Measurements from ENCODE around the gene SULT1A2.
A peak's percentile ranks its signal among the peaks of the same experiment; 100 is the strongest.
"Not testable (repeated sequence)": the region's sequence is repeated elsewhere in the genome, so short reads cannot be mapped to it uniquely, and the experiment has no call there.

SULT1A2 gene

DNA sequence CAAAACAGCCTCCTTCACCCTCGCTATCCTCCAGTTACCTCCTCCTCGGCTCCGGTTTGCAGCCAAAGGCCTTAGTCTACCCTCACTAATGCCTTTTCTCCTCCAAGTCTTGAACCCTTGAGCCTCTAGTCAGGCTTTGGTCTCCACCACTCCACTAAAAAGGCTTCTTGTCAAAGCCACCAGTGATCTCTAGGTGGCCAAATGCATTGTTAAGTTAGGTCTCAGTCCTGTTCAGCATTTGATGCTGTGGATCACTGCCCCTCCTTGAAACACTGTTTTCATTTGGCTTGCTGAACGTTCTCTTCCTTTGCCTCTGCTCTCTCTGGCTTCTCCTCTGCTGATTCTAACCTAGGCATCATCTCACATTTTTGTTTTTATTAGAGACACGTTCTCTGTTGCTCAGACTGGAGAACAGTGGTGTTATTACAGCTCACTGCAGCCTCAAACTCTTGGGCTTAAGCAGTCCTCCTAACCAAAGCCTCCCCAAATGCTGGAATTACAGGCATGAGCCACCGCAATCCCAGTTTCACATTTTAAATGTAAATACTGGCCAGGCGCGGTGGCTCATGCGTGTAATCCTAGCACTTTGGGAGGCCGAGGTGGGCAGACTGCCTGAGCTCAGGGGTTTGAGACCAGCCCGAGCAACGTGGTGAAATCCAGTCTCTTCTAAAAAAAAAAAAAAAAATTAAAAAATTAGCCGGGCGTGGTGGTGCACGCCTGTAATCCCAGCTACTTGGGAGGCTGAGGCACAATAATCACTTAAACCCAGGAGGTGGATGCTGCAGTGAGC lies 42.0 kb downstream of the SULT1A2 start:
- DNase-seq: no peak

DNA sequence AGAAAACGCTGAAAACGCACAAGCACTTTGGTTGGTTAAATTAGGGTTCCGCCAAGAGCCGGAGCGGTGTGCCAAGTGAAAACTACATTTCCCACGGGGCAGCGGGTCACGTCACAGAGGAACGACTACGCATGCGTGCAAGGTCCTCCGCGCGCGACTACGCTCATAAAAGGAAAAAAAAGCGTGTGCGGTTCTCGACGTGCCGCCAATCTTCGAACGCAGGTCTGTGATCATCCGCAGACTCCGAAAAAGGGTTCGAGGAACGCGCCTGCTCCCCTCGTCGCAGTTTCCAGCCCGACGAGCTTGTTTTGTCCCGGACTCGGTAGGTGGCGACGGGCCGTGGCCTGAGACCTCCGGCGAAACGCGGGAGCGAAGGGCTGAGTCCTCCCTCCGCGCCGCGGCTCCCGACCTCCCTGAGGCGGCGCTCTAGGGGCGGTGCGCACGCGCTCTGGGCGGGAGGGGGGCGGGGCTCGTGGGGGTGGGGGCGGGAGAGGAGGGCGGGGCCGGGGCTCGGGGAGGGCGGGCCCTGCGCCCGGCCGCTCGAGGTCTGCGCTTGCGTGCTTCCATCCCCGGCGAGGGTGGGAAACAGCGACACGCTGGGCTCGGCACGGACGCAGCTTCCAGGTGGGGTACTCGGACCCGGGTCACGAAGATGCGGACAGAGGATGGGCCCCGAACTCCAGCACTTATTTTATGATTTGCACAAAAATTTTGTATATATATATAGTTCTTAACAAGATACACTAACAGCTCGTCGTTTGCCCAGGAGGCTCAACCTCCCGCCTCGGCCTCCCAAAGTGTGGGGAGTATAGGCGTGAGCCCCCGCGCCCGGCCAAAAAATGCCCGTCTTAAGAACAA lies 42.8 kb downstream of the SULT1A2 start, which contains the start of gene SGF29:
SGF29 (plus strand) TSS at position 145 of the 858 bp plus-strand sequence. CDS start 27,150 bp downstream, outside the sequence.
- DNase-seq: peak; percentile 47

DNA sequence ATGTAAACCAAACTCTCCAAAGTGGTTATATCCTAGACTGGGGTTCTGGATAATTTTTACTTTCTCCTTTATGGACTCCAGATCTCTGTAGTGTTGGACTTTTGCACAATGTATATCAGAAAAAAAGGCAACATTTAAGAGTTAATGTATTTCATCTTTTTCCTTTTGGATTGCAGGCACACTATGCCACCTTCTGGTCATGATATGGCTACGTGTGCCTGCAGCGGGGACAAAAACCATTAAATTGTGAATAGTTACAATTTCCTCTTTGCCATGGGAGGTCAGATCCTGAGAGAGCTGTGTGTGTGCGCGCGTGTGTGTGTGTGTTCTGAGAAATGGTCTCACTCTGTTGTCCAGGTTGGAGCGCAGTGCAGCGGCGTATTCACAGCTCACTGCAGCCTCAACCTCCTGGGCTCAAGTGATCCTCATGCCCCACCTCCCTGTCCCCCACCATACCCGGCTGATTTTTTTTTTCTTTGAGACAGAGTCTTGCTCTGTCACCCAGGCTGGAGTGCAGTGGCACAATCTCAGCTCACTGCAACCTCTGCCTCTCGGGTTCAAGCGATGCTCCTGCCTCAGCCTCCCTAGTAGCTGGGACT lies 47.5 kb downstream of the SULT1A2 start:
- DNase-seq: no peak

DNA sequence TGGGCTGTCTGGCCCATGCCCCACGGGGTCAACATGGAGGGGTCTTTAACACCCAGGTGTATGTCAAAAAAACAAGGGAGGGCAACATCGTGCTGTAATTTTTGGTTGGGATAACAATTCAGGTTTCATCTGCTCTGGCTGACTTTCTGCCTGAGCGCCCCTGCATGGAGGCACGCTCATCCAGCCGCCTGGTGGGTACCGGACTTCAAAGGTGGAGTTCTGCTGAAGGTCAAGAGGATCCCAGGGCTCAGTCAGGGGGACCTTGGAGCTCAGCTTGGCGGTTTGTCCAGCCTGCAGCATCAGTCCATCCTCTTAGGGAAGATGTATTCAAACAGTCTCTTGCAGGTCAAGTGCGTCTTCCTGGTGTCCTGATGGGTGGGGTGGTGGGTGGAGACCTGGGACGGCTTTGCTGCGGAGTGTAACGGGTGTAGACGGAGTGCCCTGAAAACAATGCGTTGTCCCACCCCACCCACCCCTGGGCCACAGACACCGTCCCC lies 48.5 kb downstream of the SULT1A2 start:
- DNase-seq: no peak

- DNase-seq: no peak
These were observed 50.2 kb downstream of the SULT1A2 start for GRCh38 chr16:28546626-28547025.

DNA sequence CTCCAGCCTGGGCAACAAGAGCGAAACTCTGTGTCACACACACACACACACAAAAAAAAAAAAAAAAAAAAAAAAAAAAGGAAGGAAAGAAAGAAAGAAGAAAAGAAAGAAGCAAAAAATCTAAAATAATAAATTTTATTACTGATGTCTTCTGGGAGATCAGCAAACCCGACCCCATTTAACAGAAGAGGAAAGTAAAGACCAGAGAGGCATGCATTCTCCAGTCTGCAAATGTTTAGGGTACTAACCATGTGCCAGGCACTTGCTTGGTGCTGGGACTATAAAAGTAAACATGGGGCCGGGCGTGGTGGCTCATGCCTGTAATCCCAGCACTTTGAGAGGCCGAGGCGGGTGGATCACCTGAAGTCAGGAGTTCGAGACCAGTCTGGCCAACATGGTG lies 50.9 kb downstream of the SULT1A2 start:
- not testable (repeated sequence) for DNase-seq

DNA sequence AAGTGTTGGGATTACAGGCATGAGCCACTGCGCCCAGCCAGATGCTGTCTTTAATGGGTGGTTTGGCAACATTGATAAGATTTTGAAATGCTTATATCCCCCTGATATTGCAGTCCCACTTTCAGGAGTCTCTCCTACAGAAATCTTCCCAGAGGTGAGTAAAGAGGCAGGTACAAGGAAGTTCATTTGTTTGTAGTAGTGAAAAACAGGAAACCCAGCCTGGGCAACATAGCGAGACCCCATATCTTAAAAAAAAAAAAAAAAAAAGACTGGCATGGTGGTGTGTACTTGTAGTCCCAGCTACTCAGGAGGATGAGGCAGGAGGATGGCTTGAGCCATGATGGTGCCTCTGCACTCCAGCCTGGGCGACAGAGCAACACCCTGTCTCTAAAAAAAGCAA lies 51.9 kb downstream of the SULT1A2 start:
- DNase-seq: no peak

- DNase-seq: no peak
These were observed 53.8 kb downstream of the SULT1A2 start for GRCh38 chr16:28543072-28543471.

GRCh38 chr16:28542646-28543045 lies 54.2 kb downstream of the SULT1A2 start:
- no peak for DNase-seq

Data from NCI-H1048 (cell line).